ENCODE data around the gene TMEM63C.
A peak's percentile ranks its signal among the peaks of the same experiment; 100 is the strongest.

Gene TMEM63C

GRCh38 chr14:77302926-77303325, 121.3 kb downstream of the TMEM63C start (continued):
- TF ChIP-seq ZFP3 (tag by site-specific recombination; IDR thresholded peaks at IDR 0.05; ENCODE audit: low read depth) (no peak), ZNF558 (tag by site-specific recombination; IDR thresholded peaks at IDR 0.05) (peak; percentile 50; the same call in 1 of the 2 replicates), SETDB1 (IDR thresholded peaks at IDR 0.05; ENCODE audit: insufficient read length, low read length) (no peak), ZIC2 (tag by site-specific recombination; IDR thresholded peaks at IDR 0.05) (no peak), ZNF785 (tag by site-specific recombination; IDR thresholded peaks at IDR 0.05) (no peak), ZNF394 (tag by site-specific recombination; IDR thresholded peaks at IDR 0.05; ENCODE audit: borderline replicate concordance) (no peak), ZNF664 (tag by site-specific recombination; IDR thresholded peaks at IDR 0.05) (no peak), ZNF621 (tag by site-specific recombination; IDR thresholded peaks at IDR 0.05) (no peak), ZNF585B (tag by site-specific recombination; IDR thresholded peaks at IDR 0.05) (no peak), ZNF658 (tag by site-specific recombination; IDR thresholded peaks at IDR 0.05) (no peak), PRDM6 (tag by site-specific recombination; IDR thresholded peaks at IDR 0.05) (no peak), OSR2 (tag by site-specific recombination; IDR thresholded peaks at IDR 0.05) (peak; percentile 80), ZNF23 (tag by site-specific recombination; IDR thresholded peaks at IDR 0.05; ENCODE audit: borderline replicate concordance) (no peak), TCF7L2 (IDR thresholded peaks at IDR 0.05; ENCODE audit: borderline replicate concordance, low read depth, low read length) (peak; percentile 68; the same call in 1 of the 2 replicates)

DNA sequence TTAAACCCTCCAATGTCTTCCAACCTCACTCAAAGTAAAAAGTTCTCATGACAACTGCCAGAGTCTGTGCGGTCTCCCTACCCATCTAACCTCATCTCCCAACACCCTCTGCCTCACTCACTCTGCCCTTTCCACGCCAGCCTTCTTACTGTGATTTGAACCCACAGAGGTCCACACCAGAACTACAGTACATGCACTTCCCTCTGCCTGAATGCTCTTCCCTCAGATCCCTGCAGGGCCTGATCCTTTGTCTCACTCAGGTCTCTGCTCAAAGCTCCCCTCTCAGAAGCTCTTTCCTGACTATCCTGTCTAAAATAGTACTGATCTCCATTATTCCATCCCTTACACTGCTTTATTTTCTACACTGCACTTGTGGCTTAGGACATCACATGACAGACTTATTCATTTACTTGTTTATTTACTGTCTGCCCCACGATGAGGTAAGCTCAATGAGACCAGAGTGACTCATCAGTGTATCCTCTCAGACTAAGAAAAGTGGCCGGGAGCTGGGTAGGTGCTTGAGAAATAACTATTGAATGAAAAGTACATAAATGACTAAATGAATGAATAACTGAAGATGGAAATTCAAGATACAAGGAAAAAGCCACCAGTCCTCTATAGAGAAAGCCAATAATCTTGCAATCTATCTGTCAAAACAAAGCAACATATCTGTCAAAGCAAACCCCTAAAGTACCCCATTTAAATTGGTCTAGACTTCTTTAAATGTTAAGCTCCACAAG, 122.0 kb downstream of the TMEM63C start:
- no peaks in the 10 kb centered on the region for H3K9me3 ChIP-seq (ENCODE audit: control insufficient read depth, insufficient read depth, low read depth, low read length)
- H3K4me3 ChIP-seq (ENCODE audit: low read depth, low read length) = peak overlapping the region; percentile 18; the same call in 1 of the 2 replicates
- CTCF ChIA-PET = interaction anchor here (0.5 to 11.9 kb wide), 9 partner anchors 11 to 493 kb away, joined by 3 to 293 read pairs (median 6); partner anchors contain the start of genes SAMD15 and TMED8
- peaks cover 4 to 35% of the 10 kb centered on the region in 2 experiments; a peak in 2 of 3 replicates for H3K36me3 ChIP-seq (ENCODE audit: control insufficient read depth in 2 of 2, insufficient read depth in 1 of 2, low read length in 2 of 2)
- H3K27ac ChIP-seq (ENCODE audit: extremely low read depth, low read depth, low read length) = peak overlapping the region; percentile 96
- POLR2A ChIA-PET = interaction anchor here (1.0 to 3.7 kb wide), 7 partner anchors 8 to 491 kb away, joined by 3 to 26 read pairs (median 4); partner anchors contain the start of genes AHSA1, ANGEL1, GSTZ1 and POMT2
- peaks cover 28% of the 10 kb centered on the region for H3K4me1 ChIP-seq (ENCODE audit: control insufficient read depth, insufficient read depth, low read length)
- TF ChIP-seq ZNF473 (tag by site-specific recombination; IDR thresholded peaks at IDR 0.05) (no peak), ZNF140 (tag by site-specific recombination; IDR thresholded peaks at IDR 0.05) (no peak), ZNF843 (tag by site-specific recombination; IDR thresholded peaks at IDR 0.05) (no peak), ZNF488 (tag by site-specific recombination; IDR thresholded peaks at IDR 0.05) (no peak), GLIS2 (tag by site-specific recombination; IDR thresholded peaks at IDR 0.05) (no peak), INSM2 (tag by site-specific recombination; IDR thresholded peaks at IDR 0.05) (peak; percentile 84), ZNF600 (tag by site-specific recombination; IDR thresholded peaks at IDR 0.05) (peak; percentile 79), ZBTB6 (tag by site-specific recombination; IDR thresholded peaks at IDR 0.05) (no peak), ZSCAN4 (tag by site-specific recombination; IDR thresholded peaks at IDR 0.05) (no peak), HOXA7 (CRISPR knock-in tag; IDR thresholded peaks at IDR 0.05; ENCODE audit: borderline replicate concordance) (no peak)
- TF ChIP-seq, protein P1, sequence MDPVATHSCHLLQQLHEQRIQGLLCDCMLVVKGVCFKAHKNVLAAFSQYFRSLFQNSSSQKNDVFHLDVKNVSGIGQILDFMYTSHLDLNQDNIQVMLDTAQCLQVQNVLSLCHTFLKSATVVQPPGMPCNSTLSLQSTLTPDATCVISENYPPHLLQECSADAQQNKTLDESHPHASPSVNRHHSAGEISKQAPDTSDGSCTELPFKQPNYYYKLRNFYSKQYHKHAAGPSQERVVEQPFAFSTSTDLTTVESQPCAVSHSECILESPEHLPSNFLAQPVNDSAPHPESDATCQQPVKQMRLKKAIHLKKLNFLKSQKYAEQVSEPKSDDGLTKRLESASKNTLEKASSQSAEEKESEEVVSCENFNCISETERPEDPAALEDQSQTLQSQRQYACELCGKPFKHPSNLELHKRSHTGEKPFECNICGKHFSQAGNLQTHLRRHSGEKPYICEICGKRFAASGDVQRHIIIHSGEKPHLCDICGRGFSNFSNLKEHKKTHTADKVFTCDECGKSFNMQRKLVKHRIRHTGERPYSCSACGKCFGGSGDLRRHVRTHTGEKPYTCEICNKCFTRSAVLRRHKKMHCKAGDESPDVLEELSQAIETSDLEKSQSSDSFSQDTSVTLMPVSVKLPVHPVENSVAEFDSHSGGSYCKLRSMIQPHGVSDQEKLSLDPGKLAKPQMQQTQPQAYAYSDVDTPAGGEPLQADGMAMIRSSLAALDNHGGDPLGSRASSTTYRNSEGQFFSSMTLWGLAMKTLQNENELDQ (tag by site-specific recombination; IDR thresholded peaks at IDR 0.05; ENCODE audit: low read depth) = no peak
